NB4 (cell line): ENCODE data around the gene RFPL1.

Experiments used
- POLR2A ChIP-seq: IDR thresholded peaks from 2 replicates; pipeline ENCODE4 v1.6.1; 2011; ENCODE audit warnings: mild to moderate bottlenecking; ENCODE audit not compliant: insufficient read length; ENCODE audit errors: extremely low read depth
- TF ChIP-seq, protein P1 (sequence below): IDR thresholded peaks from one replicate; pipeline ENCODE4 v1.5.1; 2012; ENCODE audit warnings: low read depth, low read length
- TF ChIP-seq, protein P2 (sequence below): IDR thresholded peaks from 2 replicates; pipeline ENCODE4 v1.6.1; 2011; ENCODE audit warnings: low read depth, low read length

DNA sequence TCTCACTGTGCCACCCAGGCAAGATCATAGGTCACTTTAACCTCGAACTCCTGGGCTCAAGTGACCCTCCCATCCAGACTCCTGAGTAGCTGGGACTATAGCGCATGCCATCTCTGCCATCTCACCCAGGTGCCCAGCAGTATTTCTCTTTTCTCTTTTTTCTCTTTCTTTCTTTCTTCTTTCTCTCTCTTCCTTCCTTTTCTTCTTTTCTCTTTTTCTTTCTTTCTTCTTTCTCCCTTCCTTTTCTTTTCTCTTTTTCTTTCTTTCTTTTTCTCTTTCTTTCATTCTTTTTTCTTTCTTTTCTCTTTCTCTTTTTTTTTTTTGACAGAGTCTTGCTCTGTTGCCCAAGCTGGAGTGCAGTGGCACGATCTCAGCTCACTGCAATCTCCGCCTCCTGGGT is 13.5 kb downstream of the RFPL1 start:
- no peak for TF ChIP-seq POLR2A
- TF ChIP-seq, protein P1, sequence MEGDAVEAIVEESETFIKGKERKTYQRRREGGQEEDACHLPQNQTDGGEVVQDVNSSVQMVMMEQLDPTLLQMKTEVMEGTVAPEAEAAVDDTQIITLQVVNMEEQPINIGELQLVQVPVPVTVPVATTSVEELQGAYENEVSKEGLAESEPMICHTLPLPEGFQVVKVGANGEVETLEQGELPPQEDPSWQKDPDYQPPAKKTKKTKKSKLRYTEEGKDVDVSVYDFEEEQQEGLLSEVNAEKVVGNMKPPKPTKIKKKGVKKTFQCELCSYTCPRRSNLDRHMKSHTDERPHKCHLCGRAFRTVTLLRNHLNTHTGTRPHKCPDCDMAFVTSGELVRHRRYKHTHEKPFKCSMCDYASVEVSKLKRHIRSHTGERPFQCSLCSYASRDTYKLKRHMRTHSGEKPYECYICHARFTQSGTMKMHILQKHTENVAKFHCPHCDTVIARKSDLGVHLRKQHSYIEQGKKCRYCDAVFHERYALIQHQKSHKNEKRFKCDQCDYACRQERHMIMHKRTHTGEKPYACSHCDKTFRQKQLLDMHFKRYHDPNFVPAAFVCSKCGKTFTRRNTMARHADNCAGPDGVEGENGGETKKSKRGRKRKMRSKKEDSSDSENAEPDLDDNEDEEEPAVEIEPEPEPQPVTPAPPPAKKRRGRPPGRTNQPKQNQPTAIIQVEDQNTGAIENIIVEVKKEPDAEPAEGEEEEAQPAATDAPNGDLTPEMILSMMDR: no peak
- TF ChIP-seq, protein P2, sequence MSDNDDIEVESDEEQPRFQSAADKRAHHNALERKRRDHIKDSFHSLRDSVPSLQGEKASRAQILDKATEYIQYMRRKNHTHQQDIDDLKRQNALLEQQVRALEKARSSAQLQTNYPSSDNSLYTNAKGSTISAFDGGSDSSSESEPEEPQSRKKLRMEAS: no peak
